NCI-H2107 treated with DMSO at 0.1 percent for 48 hours (cell line): ENCODE data around the gene STXBP1.

Experiments
- DNase-seq: peaks from one replicate; lab custom pipeline; 2025; ENCODE audit not compliant: unreplicated experiment; lab: John Stamatoyannopoulos, UW

STXBP1 gene

DNA sequence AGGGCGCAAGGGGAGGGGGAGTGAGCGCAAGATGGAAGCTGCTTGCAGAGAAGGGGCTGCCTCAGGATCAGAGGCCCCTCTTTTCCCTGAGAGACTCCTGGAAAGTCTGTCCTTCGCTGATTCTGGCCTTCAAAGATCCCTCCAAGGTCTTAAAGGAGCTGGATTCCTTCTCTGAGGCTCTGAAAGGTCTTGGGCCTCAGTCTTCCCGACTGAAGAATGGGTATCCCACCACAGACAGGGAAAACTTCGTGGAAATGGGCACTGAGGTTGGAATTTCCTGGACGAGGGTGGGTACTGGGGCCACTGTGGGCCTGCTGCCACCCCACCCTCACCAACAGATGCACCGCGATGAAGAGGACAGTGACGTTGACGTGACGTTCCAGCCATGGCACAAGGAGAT, 100.3 kb downstream of the STXBP1 start:
- no peak for DNase-seq

DNA sequence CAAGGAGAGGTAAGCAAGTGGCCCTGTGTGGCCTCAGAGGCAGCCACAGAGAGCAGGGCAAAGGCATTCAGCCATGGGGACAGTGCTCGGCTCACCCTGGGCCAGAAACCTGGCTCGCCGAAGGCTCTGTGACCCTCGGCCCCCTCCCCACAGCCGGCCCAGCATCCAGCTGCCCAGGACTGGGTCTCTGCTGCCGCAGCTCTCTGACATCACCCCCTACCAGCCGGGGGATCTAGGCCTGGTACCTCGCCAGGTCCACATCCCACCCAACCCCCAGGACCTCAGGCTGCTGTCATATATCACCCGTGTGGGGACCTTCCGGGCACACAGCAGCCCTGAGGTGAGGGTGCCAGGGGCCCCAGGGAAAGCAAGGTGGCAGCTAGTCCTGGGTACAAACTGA, 100.8 kb downstream of the STXBP1 start:
- no peak for DNase-seq

DNA sequence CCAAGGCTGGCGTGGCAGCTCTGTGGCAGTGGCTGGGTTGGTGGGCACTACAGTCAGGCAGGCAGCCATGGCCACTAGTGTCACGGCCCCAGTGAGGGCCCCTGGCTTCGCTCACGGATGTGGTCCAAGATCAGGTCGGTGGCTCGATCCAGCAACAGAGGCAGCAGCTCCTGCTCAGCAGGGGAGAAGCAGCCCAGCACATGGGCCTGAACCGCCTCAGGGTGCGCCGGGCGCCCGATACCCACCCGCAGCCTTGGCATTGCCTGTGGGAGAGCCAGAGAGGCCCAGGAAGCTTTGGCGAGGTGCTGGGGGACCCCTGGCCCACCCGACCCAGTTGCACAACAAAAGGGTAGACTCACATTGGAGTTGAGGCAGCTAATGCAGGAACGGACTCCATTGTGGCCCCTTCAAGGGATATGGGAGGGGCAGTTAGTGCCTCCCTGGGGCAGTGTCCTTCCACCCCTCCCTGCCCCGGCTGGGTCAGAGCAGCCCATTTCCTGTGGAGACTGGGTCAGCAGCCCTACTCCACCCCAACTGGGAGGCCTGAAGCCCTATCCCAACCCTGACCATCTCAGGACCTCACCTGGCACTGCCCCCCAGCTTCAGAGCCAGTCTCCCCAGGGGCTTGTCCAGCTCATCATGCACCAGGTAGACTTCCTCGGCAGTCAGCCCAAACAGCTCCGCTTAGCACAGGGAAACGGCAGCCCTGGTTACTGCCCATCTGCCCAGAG, 102.1 kb downstream of the STXBP1 start:
- DNase-seq, result no peak

DNA sequence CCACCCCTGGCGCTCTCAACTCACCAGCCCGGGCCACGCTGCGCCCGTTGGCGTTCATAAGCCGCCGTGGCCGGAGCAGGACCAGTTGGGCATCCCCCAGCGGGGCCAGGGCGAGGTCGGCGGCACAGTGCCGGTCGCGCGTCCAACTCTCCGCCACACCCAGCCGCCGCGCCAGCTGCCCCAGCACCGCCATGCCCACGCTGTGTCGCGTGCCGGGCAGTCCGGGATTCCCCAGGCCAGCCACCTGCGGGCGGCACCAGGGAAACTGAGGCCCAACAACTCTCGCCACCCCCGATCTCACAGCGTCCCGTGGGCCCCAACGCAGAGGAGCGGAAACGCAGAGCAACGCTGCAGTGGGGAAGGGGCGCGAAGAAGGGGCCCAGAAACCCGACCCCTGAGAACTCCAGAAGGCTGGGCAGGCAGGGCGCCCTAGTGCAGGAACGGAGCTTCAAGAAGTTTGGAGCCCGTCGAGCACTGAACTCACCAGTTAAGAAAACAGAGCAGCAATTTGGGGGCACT, 102.9 kb downstream of the STXBP1 start:
- no peak for DNase-seq

DNA sequence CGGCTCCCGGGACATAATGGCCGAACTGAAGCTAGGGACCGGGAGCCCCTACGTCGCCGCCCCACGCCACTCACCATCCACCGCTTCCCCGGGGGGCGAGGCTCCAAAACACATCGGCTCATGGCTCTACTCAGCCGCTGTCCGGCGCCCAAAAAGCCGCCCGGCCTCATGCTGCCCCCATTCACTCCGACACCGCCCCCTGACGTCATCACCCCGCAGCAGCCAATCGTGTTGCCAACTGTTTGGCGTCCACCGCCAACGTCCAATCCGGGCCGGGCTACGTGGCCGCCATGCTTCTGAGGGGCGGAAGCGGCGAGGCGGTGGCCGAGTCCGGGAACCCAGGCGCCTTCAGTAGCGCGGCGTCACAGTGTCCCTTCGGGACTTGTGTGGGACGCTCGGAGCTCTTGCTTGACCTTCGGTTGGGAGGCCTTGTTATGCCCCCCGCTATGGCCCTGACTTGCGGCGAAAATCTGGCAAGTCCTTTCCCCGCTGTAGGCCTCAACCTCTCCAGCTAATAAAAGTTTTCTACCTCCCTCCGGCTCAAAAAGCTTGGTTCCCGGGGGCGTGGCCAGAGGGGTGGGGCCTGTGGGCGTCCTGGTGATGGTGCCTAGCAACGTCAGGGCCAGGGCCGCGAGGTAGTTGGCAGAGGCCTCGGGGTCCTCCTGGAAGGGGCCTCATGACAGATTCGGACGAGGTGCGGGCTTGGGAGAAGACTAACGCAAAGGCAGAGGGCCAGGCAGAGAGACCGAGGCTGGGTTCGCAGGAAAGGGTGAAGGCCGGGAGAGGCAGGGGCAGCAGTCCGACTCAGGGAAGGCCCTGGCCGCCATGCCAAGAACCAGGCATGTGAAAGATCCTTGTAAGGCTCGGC, 103.6 kb downstream of the STXBP1 start, which contains the start of the genes PTRH1 and TTC16:
Gene PTRH1 (minus strand): TSS at position 194 of the 868 bp plus-strand sequence. CDS start 24 bp downstream, at position 170.
Gene TTC16 (plus strand): TSS at position 610 of the 868 bp plus-strand sequence. CDS start 67 bp downstream, at position 677.
- peak; percentile 70 for DNase-seq

DNA sequence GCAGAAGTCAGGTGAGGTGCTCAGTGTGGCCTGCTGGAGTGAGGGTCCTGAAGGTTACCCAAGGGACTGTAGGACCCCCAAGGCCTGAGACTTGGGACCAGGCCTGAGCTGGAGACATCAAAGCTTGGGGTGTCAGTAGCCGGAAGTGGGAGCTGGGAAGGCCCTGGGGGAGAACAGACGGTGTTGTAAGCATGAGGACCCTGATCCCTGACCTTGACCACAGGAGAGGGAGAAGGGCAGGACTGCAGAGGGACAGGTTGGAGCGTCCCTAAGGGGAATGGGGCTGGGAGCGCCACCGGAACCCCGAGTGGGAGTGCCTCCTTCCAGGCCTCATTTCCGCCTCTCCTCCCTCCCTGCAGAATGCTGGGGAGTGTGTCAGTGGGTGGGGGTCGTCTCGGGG, 104.3 kb downstream of the STXBP1 start:
- DNase-seq, result no peak

DNA sequence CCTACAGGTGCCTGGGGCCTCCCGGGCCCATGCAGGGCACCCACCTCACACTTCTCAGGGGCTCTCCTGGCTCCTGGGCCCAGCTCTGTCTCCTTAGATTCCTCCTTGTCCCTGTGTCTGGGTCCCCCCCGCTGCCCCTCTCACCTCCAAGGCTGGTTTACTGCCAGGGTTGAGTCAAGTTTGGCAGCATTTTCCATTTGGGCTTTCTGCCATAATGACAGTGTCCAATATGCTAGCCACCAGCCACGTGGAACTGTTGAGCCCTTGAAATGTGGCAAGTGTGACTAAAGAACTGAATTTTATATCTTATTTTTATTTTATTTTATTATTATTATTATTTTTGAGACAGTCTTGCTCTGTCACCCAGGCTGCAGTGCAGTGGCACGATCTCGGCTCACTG, 105.7 kb downstream of the STXBP1 start:
- DNase-seq, result no peak

DNA sequence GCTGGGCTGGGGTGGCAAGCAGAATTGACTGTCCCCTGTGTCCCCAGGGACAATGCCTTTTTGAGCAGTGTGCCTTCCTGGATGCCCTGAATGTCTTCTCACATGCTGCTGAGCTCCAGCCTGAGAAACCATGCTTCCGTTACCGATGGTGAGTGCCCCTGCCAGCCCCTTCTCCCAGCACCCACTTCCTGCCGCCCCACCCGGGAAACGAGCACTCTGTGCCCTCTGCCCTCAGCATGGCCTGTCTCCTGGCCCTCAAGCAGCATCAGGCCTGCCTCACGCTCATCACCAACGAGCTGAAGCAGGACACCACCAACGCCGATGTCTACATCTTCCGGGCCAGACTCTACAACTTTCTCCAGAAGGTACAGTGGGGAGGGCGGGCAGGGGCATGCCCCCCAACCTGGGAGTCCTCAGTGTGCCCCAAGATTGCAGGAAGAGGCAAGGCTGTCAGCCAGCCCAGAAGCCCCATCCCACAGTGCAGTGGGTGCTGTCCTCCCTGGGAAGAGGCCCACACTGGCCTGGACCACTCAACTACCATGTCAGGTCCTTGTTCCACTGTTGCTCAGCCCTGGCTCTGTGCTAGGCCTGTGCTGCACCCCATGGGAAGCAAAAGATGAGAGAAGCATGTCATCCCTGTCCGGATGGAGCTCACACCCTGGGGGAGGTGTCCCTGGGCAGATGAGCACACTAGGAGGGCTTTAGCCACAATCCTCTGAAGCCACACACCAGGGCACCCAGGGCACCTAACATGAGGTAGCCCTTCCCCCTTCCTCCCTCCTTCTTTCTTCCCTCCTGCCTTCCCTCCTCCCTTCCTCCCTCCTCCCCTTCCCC, 108.2 kb downstream of the STXBP1 start:
- no peak for DNase-seq

DNA sequence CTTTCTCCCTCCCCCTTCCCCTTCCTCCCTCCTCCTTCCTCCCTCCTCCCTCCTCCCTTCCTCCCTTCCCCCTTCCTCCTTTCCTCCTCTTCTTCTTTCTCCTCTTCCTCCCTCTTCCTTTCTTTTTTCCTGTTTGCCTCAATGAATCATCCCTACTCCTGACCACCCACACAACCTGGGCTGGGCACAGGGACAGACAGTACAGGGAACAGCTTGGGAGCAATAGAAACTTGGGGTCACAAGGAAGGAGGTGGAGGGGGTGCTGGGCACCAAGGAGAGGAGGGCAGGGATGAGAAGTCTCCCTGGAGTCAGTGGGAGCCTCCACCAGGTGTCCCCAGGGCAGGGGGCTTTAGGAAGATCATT, 108.8 kb downstream of the STXBP1 start:
- DNase-seq, result no peak

DNA sequence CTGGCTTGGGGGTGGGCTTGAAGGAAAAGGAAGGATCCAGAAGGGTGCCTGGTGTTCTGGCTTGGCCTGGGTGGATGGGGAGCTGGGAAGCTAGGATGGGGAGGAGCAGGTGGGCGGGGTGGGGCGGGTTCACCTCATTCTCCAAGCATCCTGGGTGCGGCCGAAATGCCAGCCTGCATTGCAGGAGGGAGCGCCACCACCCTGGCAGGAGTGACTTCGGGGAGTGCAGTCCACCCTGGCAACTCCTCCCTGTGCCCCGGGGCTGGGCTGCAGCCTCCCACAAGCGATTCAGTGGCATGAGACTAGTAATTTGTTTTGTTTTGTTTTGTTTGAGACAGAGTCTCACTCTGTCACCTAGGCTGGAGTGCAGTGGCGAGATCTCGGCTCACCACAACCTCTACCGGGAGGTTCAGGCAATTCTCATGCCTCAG, 109.3 kb downstream of the STXBP1 start:
- DNase-seq, result no peak

DNA sequence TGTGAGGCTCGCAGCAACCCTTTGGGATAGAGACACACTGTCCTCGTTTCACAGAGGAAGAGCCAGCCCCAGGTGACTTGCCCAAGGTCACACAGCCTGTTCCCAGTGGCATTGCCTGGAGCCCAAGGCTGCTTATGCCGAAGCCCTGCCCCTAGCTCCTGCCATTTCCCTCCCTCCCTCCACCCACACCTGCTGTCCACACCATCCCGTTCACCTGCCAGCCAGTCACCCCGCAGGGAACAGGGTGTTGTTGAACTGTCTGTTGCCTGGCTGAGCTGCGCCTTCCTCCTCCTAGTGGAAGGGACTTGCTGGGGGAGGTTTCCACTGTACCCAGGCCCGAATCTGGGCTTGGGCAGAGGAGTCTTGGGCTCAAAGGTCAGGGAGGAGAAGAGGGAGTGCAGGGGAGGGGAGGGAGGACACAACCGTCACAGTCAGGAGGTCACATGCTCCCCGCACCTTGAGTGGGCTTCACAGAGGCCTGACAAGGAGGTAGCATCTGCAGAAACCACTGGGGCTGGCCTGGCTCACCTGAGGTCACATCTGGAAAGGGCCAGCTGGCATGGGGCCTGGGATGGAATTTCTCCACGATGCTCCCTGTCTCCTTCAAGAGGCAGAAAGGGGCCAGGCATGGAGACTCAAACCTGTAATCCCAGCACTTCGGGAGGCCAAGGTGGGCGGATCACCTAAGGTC, 110.1 kb downstream of the STXBP1 start:
- DNase-seq, result no peak

DNA sequence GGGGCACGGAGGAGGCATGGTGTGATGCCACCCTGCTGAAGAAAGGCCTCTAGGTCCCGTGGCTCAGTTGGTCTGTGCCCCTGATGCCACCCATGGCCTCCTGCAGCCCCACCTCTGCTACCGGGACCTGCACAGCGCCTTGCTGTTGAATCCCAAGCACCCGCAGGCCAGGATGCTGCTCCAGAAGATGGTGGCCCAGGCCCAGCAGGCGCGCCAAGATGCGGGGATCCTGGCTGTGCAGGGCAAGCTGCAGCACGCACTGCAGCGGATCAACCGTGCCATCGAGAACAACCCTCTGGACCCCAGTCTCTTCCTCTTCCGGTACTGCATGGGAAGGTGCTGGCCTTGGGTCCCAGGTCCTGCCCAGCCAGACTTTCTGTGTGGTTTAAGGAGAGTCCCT, 110.9 kb downstream of the STXBP1 start:
- DNase-seq, result no peak

DNA sequence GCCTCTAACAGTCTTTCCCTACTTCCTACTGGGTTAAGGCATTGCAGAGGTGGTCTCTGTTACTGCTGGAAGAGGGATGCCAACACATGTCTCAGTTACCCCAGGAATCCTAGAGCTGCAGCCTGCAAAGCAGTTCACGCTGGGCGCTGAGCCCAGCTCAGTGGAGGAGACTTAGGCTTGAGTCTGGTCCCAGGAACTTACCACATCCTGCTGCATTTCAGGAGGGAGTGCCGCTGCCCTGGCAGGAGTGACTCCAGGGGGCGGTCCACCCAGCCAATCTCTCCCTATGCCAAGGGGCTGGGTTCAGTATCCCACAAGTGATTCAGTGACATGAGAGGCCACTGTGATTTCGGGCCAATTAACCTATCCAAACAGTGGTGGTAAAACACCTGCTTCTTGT, 111.4 kb downstream of the STXBP1 start:
- DNase-seq, result no peak

DNA sequence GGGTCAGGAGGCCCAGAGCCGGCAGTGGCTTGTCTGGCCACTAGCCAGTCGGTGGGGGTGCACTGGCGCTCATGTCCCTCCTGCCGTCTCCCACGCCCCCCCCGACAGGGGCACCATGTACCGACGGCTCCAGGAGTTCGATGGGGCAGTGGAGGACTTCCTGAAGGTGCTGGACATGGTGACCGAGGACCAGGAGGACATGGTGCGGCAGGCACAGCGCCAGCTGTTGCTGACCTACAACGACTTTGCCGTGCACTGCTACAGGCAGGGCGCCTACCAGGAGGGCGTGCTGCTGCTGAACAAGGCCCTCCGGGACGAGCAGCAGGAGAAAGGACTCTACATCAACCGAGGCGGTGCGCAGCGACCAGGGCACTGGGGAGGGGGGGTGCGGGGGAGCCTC, 111.9 kb downstream of the STXBP1 start:
- DNase-seq, result no peak

DNA sequence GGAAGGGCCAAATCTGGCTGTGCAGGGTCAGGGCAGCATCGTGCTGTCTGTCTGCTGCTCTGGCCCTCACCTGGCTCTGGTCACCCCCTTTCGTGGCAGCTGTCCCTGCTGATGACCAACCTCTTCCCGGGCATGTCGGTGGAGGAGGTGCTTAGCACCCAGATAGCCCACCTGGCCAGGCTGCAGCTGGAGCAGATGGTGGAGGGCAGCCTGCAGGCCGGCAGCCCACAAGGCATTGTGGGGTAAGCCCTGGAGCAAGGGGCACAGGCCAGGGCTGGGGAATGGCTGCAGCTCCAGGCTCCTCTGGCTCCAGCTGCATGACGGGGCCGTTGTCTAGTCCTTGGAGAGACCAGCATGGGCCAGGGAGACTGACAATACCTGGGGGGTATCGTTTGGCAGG, 114.8 kb downstream of the STXBP1 start:
- no peak for DNase-seq

DNA sequence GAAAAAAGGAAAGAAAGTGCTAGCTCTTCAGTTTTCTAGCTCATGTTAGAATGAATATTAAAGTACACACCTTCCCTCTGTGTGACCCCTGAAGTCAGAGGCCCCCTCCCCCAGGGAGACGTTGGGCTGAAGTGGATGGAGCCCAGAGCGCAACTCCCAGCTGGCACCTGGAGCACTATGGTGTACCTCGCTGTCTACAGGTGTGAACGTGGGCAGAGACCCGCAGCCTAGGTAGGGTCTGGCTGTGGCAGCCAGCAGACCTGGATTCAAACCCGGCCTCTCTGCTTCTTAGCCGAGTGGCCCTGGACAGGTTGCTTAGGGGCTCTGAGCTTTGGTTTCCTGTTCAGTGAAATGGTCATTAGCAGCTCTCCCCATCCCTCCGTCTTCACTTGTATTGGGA, 116.7 kb downstream of the STXBP1 start:
- DNase-seq, result no peak

DNA sequence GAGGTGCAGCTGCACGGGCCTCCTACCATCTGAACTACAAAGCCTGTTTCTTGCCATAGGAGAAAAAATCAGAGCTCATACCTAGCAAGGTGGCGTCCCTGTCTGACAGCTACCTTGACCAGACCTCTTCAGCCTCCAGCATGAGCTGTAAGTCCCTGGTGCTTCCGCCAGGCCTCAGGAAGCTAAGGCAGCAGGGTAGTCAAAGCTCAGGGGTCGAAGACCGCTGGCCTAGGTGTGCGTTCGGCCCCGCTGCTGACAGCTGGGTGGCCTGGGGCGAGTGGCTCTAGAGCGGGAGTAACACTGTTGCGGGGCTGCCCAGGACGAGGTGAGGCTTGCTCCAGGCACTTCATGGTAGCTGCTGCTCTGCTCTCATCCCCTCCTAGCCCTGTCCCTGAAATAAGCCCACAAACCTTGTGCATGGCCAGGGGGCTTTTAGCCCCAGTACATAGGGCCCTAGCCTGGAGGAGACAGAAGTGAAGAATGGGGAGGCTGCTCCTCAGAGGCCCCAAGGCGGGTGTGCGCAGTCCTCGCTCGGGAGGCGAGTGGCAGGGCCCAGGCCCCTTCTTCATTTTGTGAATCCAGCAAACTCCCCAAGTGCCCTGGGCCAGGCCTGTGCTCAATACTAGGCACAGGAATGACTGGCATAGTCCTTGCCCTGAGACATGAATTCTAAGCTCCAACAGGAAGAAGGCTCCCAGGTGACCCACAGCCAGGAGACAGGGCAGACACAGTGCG, 117.6 kb downstream of the STXBP1 start:
- DNase-seq, result no peak

DNA sequence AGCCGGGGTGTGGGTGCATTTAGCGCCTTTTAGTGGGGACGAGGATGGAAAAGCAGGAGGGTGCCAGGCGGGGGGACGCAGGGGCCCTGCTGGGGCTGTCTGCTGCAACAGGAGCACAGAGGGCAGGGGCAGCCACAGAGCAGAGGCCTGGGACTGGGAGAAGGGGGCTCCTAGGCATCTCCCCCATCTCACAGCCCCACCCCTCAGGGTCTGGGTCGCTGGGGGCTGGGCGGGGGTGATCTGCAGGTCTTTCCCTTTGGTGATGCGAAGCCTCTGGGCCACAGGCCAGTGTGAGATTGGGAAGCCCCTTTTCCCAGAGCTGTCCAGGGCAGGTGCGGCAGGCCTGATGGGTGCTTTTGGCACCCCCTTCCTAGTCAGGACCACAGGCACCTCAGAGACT, 118.2 kb downstream of the STXBP1 start:
- DNase-seq, result no peak

DNA sequence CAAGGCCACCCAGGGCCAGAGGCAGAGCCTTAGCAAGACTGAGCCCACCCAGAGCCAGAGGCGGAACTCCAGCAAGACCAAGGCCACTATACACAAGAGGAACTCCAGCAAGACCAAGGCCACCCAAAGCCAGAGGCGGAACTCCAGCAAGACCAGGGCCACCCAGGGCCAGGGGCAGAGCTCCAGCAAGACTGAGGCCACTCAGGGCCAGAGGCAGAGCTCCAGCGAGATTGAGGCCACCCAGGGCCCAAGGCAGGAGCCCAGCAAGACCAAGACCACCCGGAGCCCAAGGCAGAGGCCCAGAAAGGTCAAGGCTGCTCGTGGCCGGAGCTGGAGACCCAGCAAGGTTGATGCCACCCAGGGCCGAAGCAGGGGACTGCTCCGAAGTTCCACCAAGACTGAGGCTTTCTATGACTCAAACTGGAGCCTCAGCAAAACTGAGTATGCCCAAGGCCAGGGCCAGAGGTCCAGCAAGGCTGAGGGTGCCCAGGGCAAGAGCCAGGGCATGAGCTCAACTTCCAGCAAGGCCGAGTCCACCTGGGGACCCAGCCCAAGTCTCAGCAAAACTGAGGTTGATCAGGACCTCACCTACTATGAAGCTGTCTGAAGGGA, 118.8 kb downstream of the STXBP1 start:
- DNase-seq, result no peak
